ENCODE data around the gene ELFN2.

ELFN2 gene

DNA sequence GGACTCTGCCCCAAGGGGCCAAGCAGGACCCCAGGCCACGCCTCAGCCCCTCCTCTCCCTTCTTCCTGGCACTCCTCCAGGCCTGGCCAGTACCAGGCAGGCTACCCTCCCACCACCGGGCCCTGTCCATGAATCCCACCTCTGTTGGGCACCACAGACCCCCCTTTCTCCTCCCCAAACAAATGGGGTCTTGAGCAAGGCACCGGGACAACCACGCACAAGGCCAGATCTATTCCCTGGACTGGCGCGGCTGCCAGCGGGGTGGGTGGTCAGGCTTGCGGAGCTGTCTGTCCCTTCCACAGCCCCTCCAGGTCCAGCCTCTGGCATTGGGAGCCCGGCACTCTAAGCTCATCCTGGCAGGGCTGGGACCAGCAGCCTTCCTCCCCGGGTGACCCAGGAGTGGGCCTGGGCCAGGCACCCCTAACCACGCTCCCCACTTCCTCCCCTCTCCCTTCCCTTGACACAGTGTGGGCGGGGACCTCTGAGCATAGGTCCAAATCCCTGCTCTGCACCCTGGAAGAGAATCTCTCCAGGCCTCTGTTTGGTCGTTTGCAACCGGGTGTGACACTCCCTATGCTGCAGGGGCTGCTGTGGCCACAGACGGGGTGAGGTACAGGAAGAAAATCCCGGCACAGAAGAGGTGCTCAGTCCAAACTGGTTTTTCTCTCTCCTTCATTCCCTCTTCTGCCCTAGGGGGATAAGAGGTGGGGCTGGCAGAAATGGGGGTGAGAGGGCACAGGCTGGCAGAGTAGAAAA is 14.6 kb downstream of the ELFN2 start:
- no peak for TF ChIP-seq NFIC (IDR thresholded peaks at IDR 0.05)
- TF ChIP-seq, protein P1, sequence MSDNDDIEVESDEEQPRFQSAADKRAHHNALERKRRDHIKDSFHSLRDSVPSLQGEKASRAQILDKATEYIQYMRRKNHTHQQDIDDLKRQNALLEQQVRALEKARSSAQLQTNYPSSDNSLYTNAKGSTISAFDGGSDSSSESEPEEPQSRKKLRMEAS (IDR thresholded peaks at IDR 0.05): no peak
- TF ChIP-seq, protein P2, sequence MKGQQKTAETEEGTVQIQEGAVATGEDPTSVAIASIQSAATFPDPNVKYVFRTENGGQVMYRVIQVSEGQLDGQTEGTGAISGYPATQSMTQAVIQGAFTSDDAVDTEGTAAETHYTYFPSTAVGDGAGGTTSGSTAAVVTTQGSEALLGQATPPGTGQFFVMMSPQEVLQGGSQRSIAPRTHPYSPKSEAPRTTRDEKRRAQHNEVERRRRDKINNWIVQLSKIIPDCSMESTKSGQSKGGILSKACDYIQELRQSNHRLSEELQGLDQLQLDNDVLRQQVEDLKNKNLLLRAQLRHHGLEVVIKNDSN (IDR thresholded peaks at IDR 0.05): no peak
- TF ChIP-seq TEAD4 (IDR thresholded peaks at IDR 0.05): no peak

DNA sequence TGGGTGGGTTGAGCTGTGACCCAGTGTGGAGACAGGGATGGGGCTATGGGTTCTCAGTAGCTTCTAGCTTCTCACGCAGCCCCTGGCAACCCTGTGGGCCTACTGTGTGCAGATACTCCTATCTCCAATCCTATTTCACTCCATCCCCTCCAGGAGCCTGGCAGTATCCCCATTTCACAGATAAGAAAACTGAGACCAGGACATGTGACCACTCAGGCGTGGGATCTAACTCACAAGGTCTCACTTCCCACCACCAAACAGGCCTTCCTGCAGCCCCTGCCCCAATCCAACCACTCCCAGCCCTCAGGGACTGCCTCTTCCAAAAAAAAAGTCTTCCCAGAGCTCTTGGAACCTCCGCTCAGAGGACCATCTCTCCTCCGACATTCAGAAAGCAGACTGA is 15.6 kb downstream of the ELFN2 start:
- no peak for TF ChIP-seq EP300 (IDR thresholded peaks at IDR 0.05; ENCODE audit: borderline replicate concordance)
- no peak for TF ChIP-seq CEBPB (IDR thresholded peaks at IDR 0.05)
- TF ChIP-seq, protein P1 (IDR thresholded peaks at IDR 0.05): no peak
- no peak for TF ChIP-seq ZBTB7A (IDR thresholded peaks at IDR 0.05; ENCODE audit: low read depth)
- TF ChIP-seq YY1 (IDR thresholded peaks at IDR 0.05; ENCODE audit: low read depth): no peak
- TF ChIP-seq, protein P2 (IDR thresholded peaks at IDR 0.05): no peak
- TF ChIP-seq, protein P3, sequence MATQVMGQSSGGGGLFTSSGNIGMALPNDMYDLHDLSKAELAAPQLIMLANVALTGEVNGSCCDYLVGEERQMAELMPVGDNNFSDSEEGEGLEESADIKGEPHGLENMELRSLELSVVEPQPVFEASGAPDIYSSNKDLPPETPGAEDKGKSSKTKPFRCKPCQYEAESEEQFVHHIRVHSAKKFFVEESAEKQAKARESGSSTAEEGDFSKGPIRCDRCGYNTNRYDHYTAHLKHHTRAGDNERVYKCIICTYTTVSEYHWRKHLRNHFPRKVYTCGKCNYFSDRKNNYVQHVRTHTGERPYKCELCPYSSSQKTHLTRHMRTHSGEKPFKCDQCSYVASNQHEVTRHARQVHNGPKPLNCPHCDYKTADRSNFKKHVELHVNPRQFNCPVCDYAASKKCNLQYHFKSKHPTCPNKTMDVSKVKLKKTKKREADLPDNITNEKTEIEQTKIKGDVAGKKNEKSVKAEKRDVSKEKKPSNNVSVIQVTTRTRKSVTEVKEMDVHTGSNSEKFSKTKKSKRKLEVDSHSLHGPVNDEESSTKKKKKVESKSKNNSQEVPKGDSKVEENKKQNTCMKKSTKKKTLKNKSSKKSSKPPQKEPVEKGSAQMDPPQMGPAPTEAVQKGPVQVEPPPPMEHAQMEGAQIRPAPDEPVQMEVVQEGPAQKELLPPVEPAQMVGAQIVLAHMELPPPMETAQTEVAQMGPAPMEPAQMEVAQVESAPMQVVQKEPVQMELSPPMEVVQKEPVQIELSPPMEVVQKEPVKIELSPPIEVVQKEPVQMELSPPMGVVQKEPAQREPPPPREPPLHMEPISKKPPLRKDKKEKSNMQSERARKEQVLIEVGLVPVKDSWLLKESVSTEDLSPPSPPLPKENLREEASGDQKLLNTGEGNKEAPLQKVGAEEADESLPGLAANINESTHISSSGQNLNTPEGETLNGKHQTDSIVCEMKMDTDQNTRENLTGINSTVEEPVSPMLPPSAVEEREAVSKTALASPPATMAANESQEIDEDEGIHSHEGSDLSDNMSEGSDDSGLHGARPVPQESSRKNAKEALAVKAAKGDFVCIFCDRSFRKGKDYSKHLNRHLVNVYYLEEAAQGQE (IDR thresholded peaks at IDR 0.05; ENCODE audit: low read depth): no peak
- TF ChIP-seq RAD21 (IDR thresholded peaks at IDR 0.05; ENCODE audit: low read depth): no peak
- no peak for TF ChIP-seq FOXM1 (IDR thresholded peaks at IDR 0.05; ENCODE audit: borderline replicate concordance, low read depth)
- TF ChIP-seq CREB1 (IDR thresholded peaks at IDR 0.05; ENCODE audit: low read depth): no peak
- no peak for TF ChIP-seq TEAD4 (IDR thresholded peaks at IDR 0.05)
- no peak for TF ChIP-seq EGR1 (IDR thresholded peaks at IDR 0.05)
- TF ChIP-seq TAF1 (IDR thresholded peaks at IDR 0.05; ENCODE audit: low read depth): no peak
- TF ChIP-seq NFIC (IDR thresholded peaks at IDR 0.05): no peak
- TF ChIP-seq TCF12 (IDR thresholded peaks at IDR 0.05; ENCODE audit: low read depth): no peak

DNA sequence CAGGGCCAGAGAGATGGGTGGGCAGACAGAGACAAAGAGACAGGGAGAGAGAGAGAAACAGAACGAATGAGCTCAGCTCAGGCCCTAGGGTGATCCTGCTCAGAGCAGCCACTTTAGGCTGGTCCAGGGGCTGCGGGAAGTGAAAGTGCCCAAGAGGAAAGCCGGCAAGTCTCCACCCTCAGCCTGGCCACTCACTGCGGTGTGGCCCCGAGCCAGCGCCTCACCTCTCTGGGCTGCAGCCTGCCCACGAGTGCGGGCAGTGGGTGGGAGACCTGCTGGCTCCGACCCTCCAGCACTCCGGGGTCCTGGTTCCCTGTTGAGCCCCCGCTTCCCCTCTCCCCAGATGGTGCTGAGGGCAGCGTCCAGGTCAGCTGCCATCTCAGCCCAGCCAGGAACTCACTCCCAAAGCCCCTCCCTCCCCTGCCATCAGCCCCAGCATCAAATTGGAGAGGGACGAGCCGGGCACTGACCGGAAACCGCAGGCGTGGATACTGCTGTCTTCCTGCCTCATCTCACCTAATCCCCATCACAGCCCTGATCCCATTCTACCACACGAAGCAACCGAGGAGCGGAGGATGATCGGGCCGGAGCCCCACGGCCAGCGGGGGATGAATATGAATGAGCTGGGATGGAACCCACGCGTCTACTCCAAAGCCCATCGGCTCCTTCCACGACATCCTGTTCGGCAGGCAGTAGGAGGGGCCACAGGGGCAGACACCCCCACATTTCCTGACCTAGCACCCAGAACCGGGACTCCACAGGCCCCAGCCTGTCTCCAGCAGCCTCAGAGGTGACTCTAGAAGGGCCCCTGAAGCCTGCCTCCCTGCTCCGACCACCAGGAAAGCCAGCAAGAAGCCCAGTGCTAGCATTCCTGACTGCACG is 16.9 kb downstream of the ELFN2 start:
- TF ChIP-seq EP300 (IDR thresholded peaks at IDR 0.05; ENCODE audit: borderline replicate concordance) (no peak), CREB1 (IDR thresholded peaks at IDR 0.05; ENCODE audit: low read depth) (no peak), YY1 (IDR thresholded peaks at IDR 0.05; ENCODE audit: low read depth) (no peak), ZBTB7A (IDR thresholded peaks at IDR 0.05; ENCODE audit: low read depth) (no peak), CEBPB (IDR thresholded peaks at IDR 0.05) (no peak), FOXM1 (IDR thresholded peaks at IDR 0.05; ENCODE audit: borderline replicate concordance, low read depth) (no peak), NFIC (IDR thresholded peaks at IDR 0.05) (no peak), EGR1 (IDR thresholded peaks at IDR 0.05) (no peak)
- TF ChIP-seq, protein P2 (IDR thresholded peaks at IDR 0.05): no peak

DNA sequence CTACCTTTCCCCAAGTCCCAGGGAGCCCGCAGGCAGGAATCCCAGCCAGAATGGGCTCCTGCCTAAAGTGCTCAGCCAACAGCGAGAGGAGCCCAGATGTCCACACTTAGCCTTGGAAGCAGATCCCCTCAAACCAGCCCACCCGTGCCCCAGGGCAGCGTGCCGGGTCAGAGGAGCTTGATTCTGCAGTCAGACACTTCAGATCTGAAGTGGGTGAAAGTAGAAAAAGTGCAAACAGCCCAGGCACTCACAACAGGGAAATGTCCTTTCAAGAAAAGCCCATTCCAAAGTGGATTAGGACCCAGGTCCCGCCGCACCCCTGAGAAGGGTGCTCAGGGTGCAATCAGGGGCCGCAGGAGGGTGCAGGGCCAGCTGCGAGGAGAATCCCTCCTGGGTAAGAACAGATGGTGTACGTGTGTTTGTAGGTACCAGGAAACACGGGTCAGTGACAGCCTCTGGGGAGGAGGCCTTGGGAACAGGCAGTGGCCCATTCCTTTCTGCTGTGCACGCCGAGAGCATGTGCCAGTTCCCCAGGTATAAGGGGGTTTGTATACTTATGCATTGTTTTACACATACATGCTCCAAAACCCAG is 17.7 kb downstream of the ELFN2 start:
- TF ChIP-seq RAD21 (IDR thresholded peaks at IDR 0.05; ENCODE audit: low read depth) (no peak), EP300 (IDR thresholded peaks at IDR 0.05; ENCODE audit: borderline replicate concordance) (no peak), CEBPB (IDR thresholded peaks at IDR 0.05) (no peak), YY1 (IDR thresholded peaks at IDR 0.05; ENCODE audit: low read depth) (no peak), ZBTB7A (IDR thresholded peaks at IDR 0.05; ENCODE audit: low read depth) (no peak), TEAD4 (IDR thresholded peaks at IDR 0.05) (no peak), TAF1 (IDR thresholded peaks at IDR 0.05; ENCODE audit: low read depth) (no peak), FOXM1 (IDR thresholded peaks at IDR 0.05; ENCODE audit: borderline replicate concordance, low read depth) (no peak), TCF12 (IDR thresholded peaks at IDR 0.05; ENCODE audit: low read depth) (no peak), EGR1 (IDR thresholded peaks at IDR 0.05) (no peak), CREB1 (IDR thresholded peaks at IDR 0.05; ENCODE audit: low read depth) (no peak), NFIC (IDR thresholded peaks at IDR 0.05) (no peak)
- TF ChIP-seq, protein P3 (IDR thresholded peaks at IDR 0.05; ENCODE audit: low read depth): no peak
- TF ChIP-seq, protein P2 (IDR thresholded peaks at IDR 0.05): no peak
- TF ChIP-seq, protein P1 (IDR thresholded peaks at IDR 0.05): no peak

Measured in Ishikawa (cell line).